ENCODE measurements around the gene RASD2. TPM values are rescaled to one million over a fixed set of nuclear protein-coding genes. Genes with fewer than 3 reads are reported as not detected.

Gene RASD2
- total RNA-seq, 1 donor, result 0.09 TPM

GRCh38 chr22:35593071-35593890 lies 52.6 kb downstream of the RASD2 start:
- no peak overlapping the region for H3K4me3 ChIP-seq (ENCODE audit: low read depth, low read length)
- no peak for TF ChIP-seq CTCF (IDR thresholded peaks at IDR 0.05; ENCODE audit: insufficient read depth, low read length)
- no peak for DNase-seq (ENCODE audit: low read depth)

- no peak for TF ChIP-seq CTCF (IDR thresholded peaks at IDR 0.05; ENCODE audit: insufficient read depth, low read length)
- peak; percentile 15 for DNase-seq (ENCODE audit: low read depth)
- H3K4me3 ChIP-seq (ENCODE audit: low read depth, low read length), result no peak overlapping the region
These were observed 53.4 kb downstream of the RASD2 start for GRCh38 chr22:35593891-35594470.

GRCh38 chr22:35594686-35595085 lies 54.1 kb downstream of the RASD2 start:
- H3K4me3 ChIP-seq (ENCODE audit: low read depth, low read length), result no peak overlapping the region
- DNase-seq (ENCODE audit: low read depth), result no peak

GRCh38 chr22:35596821-35597220 lies 56.2 kb downstream of the RASD2 start:
- TF ChIP-seq CTCF (IDR thresholded peaks at IDR 0.05; ENCODE audit: insufficient read depth, low read length), result no peak
- H3K4me3 ChIP-seq (ENCODE audit: low read depth, low read length), result no peak overlapping the region
- DNase-seq (ENCODE audit: low read depth), result no peak

More at GRCh38 chr22:35594686-35595085, 54.1 kb downstream of the RASD2 start:
- TF ChIP-seq CTCF (IDR thresholded peaks at IDR 0.05; ENCODE audit: insufficient read depth, low read length), result no peak

GRCh38 chr22:35597692-35598395 lies 57.2 kb downstream of the RASD2 start:
- no peak for TF ChIP-seq CTCF (IDR thresholded peaks at IDR 0.05; ENCODE audit: insufficient read depth, low read length)
- no peak overlapping the region for H3K4me3 ChIP-seq (ENCODE audit: low read depth, low read length)
- no peak for DNase-seq (ENCODE audit: low read depth)

- TF ChIP-seq CTCF (IDR thresholded peaks at IDR 0.05; ENCODE audit: insufficient read depth, low read length), result no peak
- DNase-seq (ENCODE audit: low read depth), result no peak
- no peak overlapping the region for H3K4me3 ChIP-seq (ENCODE audit: low read depth, low read length)
These were observed 57.7 kb downstream of the RASD2 start for GRCh38 chr22:35598396-35598710.

Measured in fibroblast of the aortic adventitia (primary cell).